ENCODE measurements around the gene CIZ1. TPM values are rescaled to one million over a fixed set of nuclear protein-coding genes. Genes with fewer than 3 reads are reported as not detected.
A peak's percentile ranks its signal among the peaks of the same experiment; 100 is the strongest.
"Not testable (repeated sequence)": the region's sequence is repeated elsewhere in the genome, so short reads cannot be mapped to it uniquely, and the experiment has no call there.

Gene CIZ1
- total RNA-seq, result 150 TPM in 2 replicates

DNA sequence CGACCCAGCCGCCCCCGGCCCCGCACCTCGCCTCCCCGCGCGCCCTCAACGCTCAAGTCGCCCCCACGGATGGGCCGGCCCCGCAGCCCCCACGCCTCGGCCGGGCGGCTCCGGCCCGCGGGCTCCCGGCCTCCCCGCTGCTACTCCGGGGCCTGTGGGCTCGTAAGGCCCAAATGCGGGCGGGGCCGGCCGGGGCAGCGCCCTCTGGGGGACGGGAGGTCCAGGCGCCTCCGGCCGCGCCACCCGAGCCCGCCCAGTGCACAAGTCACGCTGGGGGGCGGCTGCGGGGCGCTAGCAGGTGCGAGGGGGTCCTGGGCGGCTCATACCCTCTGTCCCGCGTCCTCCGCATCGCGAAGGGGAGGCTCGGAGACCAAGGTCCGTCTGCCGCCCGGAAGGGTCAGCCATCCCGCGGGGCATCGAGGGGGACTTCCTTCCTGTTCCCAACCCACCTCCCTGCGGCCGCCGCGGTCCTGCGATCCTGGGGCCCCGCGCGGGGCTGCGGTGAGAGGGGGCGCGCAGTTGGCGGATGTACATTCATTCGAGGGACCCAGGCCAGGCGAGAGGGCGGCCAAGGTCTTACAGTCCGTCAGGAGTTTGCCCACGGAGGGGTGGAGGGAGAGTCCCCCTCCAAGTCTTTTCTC is at the start of gene CIZ1:
CIZ1 (minus strand) TSS at position 167 of the 641 bp plus-strand sequence. CDS start 715 bp downstream, outside the sequence.
- intact Hi-C loops (cut with micrococcal nuclease), result loop anchor here (5.0 kb wide), 2 partner anchors 86 to 151 kb away; partner anchors contain the start of genes GOLGA2, SLC27A4 and SWI5
- Mint-ChIP-seq H3K9me3 (no peaks in the 10 kb centered on the region), H3K27me3 (ENCODE audit: low read depth) (no peaks in the 10 kb centered on the region)

DNA sequence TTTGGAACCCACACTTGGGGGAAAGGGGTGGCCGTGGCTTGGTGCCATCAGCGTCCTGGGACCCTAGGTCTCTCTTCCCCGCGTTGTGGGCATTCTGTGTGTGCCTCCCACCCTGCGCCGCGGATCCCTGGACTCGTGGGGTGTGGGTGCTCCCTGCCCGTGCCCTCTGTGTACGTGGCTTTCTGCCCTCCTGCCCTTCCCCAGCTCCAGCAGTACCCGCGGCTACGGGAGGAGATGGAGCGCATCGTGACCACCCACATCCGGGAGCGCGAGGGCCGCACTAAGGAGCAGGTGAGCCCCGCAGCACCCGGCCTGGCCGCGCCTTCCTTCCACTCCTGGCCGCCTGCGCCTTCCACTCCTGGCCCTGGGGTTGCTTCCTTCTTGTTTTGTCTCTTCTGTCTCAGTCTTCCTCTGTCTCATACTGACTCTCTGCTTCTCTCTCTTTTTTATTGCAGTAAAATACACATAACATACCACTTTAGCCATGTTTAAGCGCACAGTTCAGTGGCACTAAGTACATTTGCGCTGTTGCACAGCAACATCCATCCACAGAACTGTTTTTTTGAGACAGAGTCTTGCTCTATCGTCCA is 42.5 kb upstream of the CIZ1 start:
- intact Hi-C loops (cut with micrococcal nuclease), result no loop called here
- peaks cover 1% of the 10 kb centered on the region for H3K27me3 Mint-ChIP-seq (ENCODE audit: low read depth)
- DNase-seq (ENCODE audit: low spot score), result no peak
- no peaks in the 10 kb centered on the region for H3K4me1 Mint-ChIP-seq (ENCODE audit: low read depth)
- no peaks in the 10 kb centered on the region for H3K36me3 Mint-ChIP-seq (ENCODE audit: low read depth)
- H3K27ac Mint-ChIP-seq, result no peak overlapping the region
- H3K9me3 Mint-ChIP-seq, result no peaks in the 10 kb centered on the region
- H3K4me3 Mint-ChIP-seq (ENCODE audit: low read depth), result no peak overlapping the region

More for the DNA sequence above, at the start of gene CIZ1:
- H3K36me3 Mint-ChIP-seq (ENCODE audit: low read depth), result peaks cover 27% of the 10 kb centered on the region
- DNase-seq (ENCODE audit: low spot score), result peak; percentile 69
- H3K4me1 Mint-ChIP-seq (ENCODE audit: low read depth), result peaks cover 33% of the 10 kb centered on the region
- H3K27ac Mint-ChIP-seq, result peak within 1 kb of the TSS; percentile 83
- H3K4me3 Mint-ChIP-seq (ENCODE audit: low read depth), result peak within 1 kb of the TSS; percentile 94

- intact Hi-C loops (cut with micrococcal nuclease), result no loop called here
- H3K27ac Mint-ChIP-seq, result no peak overlapping the region
- no peaks in the 10 kb centered on the region for H3K9me3 Mint-ChIP-seq
- H3K27me3 Mint-ChIP-seq (ENCODE audit: low read depth), result no peaks in the 10 kb centered on the region
- DNase-seq (ENCODE audit: low spot score), result no peak
- no peaks in the 10 kb centered on the region for H3K36me3 Mint-ChIP-seq (ENCODE audit: low read depth)
- H3K4me3 Mint-ChIP-seq (ENCODE audit: low read depth), result no peak overlapping the region
- no peaks in the 10 kb centered on the region for H3K4me1 Mint-ChIP-seq (ENCODE audit: low read depth)
These were observed 41.4 kb upstream of the CIZ1 start for GRCh38 chr9:128232528-128233428.

DNA sequence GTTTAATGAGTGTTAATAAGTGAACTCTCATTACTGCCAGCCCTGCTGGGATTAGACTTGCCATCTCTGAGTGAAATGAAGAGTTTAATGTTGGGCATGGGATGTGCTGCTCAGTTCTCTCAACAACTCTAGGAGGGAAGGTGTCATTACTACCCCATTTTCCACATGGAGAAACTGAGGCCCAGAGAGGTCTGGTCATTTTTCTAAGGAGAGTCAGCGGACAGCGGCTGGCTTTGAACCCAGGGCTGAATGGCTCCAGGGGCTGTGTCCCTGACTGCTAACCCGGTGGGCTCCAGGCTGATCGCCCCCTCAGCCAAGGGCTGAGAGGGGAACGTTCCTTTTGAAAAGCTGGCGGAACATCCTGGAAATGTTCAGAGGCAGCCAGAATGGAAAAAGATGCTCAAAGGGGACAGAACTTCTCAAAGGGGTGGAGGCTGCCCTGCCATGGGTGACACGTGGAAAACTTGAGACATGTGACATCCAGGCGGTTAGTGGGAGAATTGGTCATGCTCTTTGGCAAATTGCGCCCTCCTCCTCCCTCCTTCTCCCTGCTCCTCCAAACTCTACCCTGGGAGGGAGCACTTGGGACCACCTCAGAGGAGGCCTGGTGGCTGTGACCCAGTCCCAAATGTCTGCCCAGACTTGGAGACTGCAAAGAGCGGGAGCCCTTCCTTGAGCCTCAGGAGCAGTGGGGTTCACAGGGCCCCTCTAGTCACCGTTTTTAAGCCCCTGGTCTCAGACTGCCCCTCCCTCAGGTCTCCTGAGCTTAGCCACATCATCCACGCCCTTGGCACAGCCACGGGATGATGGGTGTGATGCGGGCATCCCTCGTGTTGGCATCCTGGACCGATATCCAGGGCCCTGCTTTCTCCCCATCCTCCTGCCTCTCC is 40.5 kb upstream of the CIZ1 start:
- no peak overlapping the region for H3K27ac Mint-ChIP-seq
- H3K4me3 Mint-ChIP-seq (ENCODE audit: low read depth), result no peak overlapping the region
- no peaks in the 10 kb centered on the region for H3K27me3 Mint-ChIP-seq (ENCODE audit: low read depth)
- no peaks in the 10 kb centered on the region for H3K36me3 Mint-ChIP-seq (ENCODE audit: low read depth)
- no peak for DNase-seq (ENCODE audit: low spot score)
- intact Hi-C loops (cut with micrococcal nuclease), result no loop called here
- no peaks in the 10 kb centered on the region for H3K4me1 Mint-ChIP-seq (ENCODE audit: low read depth)
- no peaks in the 10 kb centered on the region for H3K9me3 Mint-ChIP-seq

DNA sequence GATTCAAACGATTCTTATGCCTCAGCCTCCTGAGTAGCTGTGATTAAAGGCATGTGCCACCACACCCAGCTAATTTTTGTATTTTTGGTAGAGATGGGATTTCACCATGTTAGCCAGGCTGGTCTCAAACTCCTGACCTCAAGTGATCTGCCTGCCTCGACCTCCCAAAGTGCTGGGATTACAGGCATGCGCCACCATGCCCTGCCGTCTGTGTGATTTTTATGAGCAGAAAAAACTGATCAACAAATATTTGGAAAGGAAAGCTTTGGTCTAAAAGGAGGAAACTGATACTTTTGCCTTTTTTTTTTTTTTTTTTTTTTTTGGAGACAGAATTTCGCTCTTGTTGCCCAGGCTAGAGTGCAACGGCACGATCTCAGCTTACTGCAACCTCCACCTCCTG is 39.5 kb upstream of the CIZ1 start:
- H3K36me3 Mint-ChIP-seq (ENCODE audit: low read depth); H3K27me3 Mint-ChIP-seq (ENCODE audit: low read depth); H3K9me3 Mint-ChIP-seq; H3K4me3 Mint-ChIP-seq (ENCODE audit: low read depth); H3K27ac Mint-ChIP-seq; intact Hi-C loops (cut with micrococcal nuclease); H3K4me1 Mint-ChIP-seq (ENCODE audit: low read depth); DNase-seq (ENCODE audit: low spot score): not testable (repeated sequence)

DNA sequence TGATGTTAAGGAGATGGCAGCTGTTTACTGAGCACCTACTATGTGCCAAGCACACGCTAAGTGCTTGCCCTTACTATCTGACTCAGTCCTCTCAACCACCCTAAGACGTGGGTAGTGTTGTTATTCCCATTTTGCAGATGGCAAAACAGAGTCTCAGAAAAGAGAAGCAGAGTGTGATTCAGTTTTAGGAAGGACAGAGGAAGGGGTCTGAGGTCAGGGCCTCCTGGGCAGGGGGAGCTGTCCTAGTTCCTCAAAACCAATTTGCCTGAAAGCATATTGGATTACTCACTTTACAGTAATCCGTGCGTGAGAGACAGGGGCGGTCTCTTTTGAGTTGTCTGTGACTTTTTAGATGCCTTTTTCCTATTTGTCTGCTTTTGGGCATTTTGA is 35.0 kb upstream of the CIZ1 start:
- no peak overlapping the region for H3K27ac Mint-ChIP-seq
- no peak overlapping the region for H3K4me3 Mint-ChIP-seq (ENCODE audit: low read depth)
- H3K27me3 Mint-ChIP-seq (ENCODE audit: low read depth), result no peaks in the 10 kb centered on the region
- no peaks in the 10 kb centered on the region for H3K9me3 Mint-ChIP-seq
- no peaks in the 10 kb centered on the region for H3K4me1 Mint-ChIP-seq (ENCODE audit: low read depth)
- DNase-seq (ENCODE audit: low spot score), result no peak
- intact Hi-C loops (cut with micrococcal nuclease), result no loop called here
- no peaks in the 10 kb centered on the region for H3K36me3 Mint-ChIP-seq (ENCODE audit: low read depth)

- no peak for DNase-seq (ENCODE audit: low spot score)
- H3K9me3 Mint-ChIP-seq, result no peaks in the 10 kb centered on the region
- intact Hi-C loops (cut with micrococcal nuclease), result no loop called here
- H3K4me1 Mint-ChIP-seq (ENCODE audit: low read depth), result no peaks in the 10 kb centered on the region
- H3K4me3 Mint-ChIP-seq (ENCODE audit: low read depth), result no peak overlapping the region
- H3K27me3 Mint-ChIP-seq (ENCODE audit: low read depth), result no peaks in the 10 kb centered on the region
- no peaks in the 10 kb centered on the region for H3K36me3 Mint-ChIP-seq (ENCODE audit: low read depth)
- H3K27ac Mint-ChIP-seq, result no peak overlapping the region
These were observed 34.5 kb upstream of the CIZ1 start for GRCh38 chr9:128225770-128226411.

- intact Hi-C loops (cut with micrococcal nuclease), result no loop called here
- Mint-ChIP-seq H3K27ac (no peak overlapping the region), H3K4me1 (ENCODE audit: low read depth) (no peaks in the 10 kb centered on the region), H3K36me3 (ENCODE audit: low read depth) (no peaks in the 10 kb centered on the region), H3K4me3 (ENCODE audit: low read depth) (no peak overlapping the region), H3K9me3 (no peaks in the 10 kb centered on the region), H3K27me3 (ENCODE audit: low read depth) (no peaks in the 10 kb centered on the region)
- DNase-seq (ENCODE audit: low spot score), result no peak
These were observed 33.5 kb upstream of the CIZ1 start for GRCh38 chr9:128224877-128225276.

DNA sequence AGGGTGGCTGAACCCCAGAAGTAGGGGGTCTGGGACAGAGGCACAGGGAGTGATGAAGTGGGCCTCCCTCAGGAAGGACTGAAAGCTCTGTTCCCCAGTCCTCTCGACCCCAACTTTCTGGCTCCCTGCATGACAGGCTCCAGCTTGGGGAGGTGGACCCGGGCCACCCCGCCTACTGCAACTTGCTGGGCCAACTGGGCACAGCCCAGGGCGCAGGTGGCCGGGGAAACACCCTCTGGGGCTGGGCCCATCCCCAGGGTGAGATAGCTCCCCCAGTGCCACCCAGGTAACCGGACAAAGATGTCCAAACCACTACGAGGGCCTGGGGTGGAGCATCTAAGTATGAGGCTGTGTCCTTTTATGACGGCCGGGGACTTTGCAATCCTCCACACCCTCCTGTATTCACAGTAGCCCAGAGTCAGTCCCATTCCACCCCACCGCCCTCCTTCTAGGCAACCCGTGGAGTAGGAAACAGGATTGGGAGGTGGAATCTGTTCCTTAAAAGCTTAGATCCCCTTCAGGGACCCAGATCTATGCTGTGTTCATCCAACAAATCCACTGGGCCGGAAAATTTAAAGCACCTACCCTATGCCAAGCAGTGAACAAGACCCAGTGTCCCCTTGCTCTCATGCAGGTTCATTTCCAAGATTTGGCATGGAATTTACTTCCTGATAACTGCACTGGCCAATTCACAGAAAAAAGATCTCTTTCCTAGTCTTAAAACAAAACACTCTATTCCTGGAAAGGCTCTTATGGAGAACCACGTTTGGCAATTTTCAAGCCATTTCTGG is 31.7 kb upstream of the CIZ1 start:
- intact Hi-C loops (cut with micrococcal nuclease), result no loop called here
- no peaks in the 10 kb centered on the region for H3K27me3 Mint-ChIP-seq (ENCODE audit: low read depth)

DNA sequence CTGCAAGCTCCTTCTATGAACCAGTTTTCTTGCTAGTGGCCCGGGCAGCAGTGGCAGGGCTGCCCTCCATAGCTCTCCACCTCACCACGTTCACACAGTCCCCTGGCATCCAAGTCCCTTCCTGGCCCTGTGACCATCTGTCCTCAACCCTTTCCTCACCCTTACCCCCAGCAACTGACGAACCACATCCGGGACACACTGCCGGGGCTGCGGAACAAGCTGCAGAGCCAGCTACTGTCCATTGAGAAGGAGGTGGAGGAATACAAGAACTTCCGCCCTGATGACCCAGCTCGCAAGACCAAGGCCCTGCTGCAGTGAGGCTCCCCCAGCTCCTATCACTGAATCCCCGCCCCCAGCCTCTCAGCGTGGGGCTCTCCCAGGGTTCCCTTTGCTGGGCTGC is 30.7 kb upstream of the CIZ1 start:
- Mint-ChIP-seq H3K9me3 (no peaks in the 10 kb centered on the region), H3K27ac (no peak overlapping the region), H3K4me1 (ENCODE audit: low read depth) (peaks cover 11% of the 10 kb centered on the region), H3K4me3 (ENCODE audit: low read depth) (no peak overlapping the region), H3K36me3 (ENCODE audit: low read depth) (no peaks in the 10 kb centered on the region), H3K27me3 (ENCODE audit: low read depth) (no peaks in the 10 kb centered on the region)
- intact Hi-C loops (cut with micrococcal nuclease), result no loop called here
- DNase-seq (ENCODE audit: low spot score), result no peak

More for the DNA sequence above, 31.7 kb upstream of the CIZ1 start:
- no peaks in the 10 kb centered on the region for H3K36me3 Mint-ChIP-seq (ENCODE audit: low read depth)
- no peak overlapping the region for H3K27ac Mint-ChIP-seq
- H3K9me3 Mint-ChIP-seq, result no peaks in the 10 kb centered on the region
- H3K4me3 Mint-ChIP-seq (ENCODE audit: low read depth), result no peak overlapping the region
- peaks cover 10% of the 10 kb centered on the region for H3K4me1 Mint-ChIP-seq (ENCODE audit: low read depth)
- no peak for DNase-seq (ENCODE audit: low spot score)

GRCh38 chr9:128219831-128220230 is 28.5 kb upstream of the CIZ1 start:
- DNase-seq (ENCODE audit: low spot score), result no peak
- H3K4me1 Mint-ChIP-seq (ENCODE audit: low read depth), result peaks cover 11% of the 10 kb centered on the region
- no peaks in the 10 kb centered on the region for H3K9me3 Mint-ChIP-seq
- H3K27ac Mint-ChIP-seq, result no peak overlapping the region
- no peaks in the 10 kb centered on the region for H3K27me3 Mint-ChIP-seq (ENCODE audit: low read depth)
- no peaks in the 10 kb centered on the region for H3K36me3 Mint-ChIP-seq (ENCODE audit: low read depth)
- intact Hi-C loops (cut with micrococcal nuclease), result loop anchor here (2.0 kb wide), 1 partner anchor 59 kb away; the partner anchor contains the start of gene BBLN
- no peak overlapping the region for H3K4me3 Mint-ChIP-seq (ENCODE audit: low read depth)
